OCI-M2 (cell line): ENCODE data around the gene JMJD4.

Experiments
- DNase-seq: peaks from one replicate; lab custom pipeline; 2025; ENCODE audit not compliant: unreplicated experiment; lab: John Stamatoyannopoulos, UW

JMJD4 gene, protein sequence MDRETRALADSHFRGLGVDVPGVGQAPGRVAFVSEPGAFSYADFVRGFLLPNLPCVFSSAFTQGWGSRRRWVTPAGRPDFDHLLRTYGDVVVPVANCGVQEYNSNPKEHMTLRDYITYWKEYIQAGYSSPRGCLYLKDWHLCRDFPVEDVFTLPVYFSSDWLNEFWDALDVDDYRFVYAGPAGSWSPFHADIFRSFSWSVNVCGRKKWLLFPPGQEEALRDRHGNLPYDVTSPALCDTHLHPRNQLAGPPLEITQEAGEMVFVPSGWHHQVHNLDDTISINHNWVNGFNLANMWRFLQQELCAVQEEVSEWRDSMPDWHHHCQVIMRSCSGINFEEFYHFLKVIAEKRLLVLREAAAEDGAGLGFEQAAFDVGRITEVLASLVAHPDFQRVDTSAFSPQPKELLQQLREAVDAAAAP

DNA sequence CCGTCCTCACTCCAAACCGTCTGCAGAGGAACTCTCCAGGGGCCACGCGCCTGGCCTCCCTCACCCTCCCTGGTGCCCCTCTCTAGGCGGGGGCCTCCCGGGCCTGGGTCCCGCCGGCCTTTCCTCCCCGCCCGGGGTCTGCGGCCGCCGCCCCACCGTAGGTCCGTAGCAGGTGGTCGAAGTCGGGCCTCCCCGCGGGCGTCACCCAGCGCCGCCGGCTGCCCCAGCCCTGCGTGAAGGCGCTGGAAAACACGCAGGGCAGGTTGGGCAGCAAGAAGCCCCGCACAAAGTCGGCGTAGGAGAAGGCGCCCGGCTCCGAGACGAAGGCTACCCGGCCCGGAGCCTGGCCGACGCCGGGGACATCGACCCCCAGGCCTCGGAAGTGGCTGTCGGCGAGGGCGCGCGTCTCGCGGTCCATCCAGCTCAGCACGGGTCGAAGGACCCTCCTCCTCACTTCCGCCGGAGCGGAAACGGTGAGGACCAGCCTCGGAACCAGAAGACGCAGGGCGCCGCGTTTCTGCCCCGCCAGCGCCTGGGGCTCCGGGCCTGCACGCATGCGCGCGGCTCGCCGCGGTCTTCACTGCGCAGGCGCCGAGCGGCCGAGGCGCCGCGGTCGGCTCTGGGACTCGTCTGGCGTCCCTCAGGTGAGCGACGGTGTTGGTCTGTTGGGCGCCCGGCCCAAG, at the start of gene JMJD4, which contains the start of gene SNAP47:
Gene JMJD4, minus strand, starts transcription at position 447 of the 683 bp plus-strand sequence. Its CDS starts 29 bp downstream, at position 418.
Gene SNAP47, plus strand, starts transcription at position 580 of the 683 bp plus-strand sequence. CDS start 12,302 bp downstream, outside the sequence.
- no peak for DNase-seq

DNA sequence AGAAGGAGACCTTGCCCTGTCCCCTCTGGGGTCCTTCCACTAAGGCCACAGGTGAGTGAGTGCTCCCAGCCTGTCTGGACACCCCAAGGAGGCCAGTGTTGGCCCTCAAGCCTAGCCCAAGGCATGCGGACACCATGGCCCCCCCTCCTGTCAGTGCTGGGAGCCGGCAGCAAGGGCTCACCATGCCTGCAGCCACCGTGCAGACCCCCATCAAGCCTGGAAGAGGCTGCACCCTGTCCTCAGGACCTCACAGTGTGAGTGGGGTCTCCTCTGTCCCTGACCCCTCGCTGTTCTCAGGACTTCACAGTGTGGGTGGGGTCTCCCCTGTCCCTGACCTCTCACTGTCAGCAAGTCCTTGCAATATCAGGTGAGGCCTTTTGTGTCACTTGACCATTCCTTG, 47.1 kb upstream of the JMJD4 start:
- DNase-seq: no peak

DNA sequence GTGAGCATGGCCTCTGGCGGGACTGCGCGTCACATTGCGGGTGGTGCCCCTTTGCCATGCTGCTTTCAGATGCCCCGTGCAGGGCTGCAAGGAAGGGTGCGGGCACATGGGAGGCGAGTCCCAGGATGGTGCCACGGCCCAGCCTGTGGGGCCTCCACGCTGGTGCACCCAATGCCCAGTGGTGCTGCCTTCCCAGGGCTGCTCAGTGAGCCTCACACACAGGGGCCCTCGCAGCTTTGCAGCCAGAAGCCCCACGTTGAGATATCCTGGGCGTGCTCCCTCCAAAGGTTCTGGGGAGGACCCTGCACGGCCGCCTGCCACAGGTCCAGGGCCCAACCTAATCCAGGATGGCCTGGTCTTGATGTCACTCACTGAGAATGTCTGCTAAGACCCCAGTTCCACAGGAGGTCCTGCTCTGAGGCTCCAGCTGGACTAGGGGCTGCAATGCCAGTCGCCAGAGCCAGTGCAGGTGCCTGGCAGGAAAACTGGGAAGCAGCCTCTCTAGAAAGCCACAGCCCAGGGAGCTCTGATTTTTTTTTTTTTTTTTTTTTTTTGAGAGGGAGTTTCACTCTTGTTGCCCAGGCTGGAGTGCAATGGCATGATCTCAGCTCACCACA, 46.3 kb upstream of the JMJD4 start:
- DNase-seq: no peak

DNA sequence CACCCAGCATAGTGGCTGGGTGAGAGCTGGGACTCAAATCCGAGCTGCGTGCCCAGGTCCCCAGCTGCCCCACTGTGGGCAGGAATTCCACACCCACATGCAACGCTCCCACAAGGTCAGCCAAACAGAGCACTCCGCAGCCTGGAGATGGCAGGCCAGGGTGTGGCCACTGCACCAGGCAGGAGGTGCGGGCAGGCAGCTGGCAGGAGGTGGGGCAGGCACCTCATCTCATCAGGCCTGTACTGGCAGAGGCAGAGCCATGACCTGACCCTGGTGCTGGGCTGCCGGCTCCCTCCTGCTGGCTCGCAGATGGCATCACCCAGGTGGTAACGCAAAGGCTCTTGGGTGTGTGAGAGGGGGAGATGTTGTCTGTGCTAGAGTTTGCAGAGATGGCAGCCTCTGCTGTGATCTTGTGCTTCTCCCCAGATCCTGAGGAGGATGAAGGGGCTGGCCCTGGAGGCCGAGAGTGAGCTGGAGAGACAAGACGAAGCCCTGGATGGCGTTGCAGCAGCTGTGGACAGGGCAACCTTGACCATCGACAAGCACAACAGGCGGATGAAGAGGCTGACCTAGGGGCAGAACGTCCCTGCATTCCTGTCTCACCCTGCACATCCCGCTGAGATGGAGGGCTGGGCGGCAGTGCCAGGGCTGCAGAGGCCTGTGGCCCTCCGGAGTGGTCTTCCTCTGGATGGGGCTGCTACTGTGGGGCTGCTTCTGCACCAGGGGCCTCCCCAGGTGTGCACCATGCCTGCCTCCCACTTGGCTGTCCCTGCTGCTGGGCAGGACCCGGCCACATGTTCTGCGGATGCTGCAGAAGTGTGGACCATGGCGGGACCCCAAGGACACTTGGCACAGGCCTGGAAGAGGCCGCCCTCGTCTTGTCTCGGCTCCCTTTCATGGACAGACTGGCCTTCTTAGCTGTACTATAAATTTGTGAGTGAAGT, 45.3 kb upstream of the JMJD4 start:
- no peak for DNase-seq

DNA sequence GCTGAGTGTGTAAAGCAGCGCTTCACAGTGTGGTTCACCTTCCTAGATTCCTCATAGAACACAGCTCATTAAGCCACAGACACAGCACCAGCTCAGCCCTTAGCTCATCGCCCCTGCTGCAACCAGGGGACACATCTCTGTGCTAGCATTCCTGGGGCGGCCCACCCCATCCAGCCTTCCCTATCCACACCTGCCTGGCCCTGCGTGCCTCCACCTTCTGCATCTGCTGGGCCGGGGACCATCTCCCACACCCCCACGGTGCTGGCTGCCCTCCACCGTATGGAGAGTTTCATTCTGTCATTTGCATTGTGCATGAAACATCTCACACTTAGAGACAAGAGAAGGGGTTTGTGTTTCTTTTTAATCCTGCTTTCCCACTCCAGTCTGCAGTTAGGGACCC, 44.6 kb upstream of the JMJD4 start:
- no peak for DNase-seq

DNA sequence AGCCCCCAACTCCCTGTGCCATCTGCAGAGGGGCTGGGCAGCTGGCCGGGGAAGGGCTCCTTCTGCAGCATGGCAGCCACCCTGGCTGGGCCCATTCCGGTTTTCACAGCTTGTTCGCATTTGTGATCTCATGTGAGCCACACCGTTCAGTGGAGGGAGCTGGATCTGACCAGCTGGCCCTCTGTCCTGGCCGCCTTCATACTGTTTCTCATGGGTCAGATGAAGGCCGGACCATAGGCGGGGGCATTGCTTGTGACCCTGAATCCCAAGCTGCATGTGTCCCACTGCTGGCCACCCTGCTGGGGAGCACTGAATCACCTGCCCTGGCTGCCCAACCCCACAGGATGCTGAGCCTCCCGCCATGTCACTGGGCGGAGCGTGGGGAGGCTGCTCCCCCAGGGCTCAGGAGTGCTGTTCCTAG, 43.9 kb upstream of the JMJD4 start:
- no peak for DNase-seq

DNA sequence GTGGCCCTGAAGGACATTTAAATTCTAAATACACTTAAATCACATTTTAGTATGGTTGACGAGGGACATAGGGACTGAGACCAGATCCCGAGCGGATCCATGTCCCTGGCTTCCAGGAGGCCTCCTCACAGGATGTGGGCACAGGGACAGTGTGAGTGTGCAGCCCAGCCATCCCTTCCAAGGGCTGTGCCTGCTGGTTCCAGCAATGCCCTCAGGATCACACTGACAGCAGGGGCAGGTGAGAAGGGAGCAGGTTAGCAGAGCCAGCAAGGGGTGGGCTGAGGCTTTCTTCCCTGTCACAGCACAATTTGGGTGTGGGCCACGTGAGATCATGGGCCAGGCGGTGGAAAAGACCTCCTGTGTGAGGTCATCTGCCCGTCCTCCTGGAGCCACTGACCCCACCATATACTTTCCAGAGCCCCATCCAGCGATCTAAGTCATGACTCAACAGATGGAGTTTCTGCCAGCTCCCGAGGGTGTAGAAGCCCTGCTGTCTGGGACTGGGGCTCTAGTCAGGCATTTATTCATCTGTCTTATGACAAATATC, 43.4 kb upstream of the JMJD4 start:
- no peak for DNase-seq

DNA sequence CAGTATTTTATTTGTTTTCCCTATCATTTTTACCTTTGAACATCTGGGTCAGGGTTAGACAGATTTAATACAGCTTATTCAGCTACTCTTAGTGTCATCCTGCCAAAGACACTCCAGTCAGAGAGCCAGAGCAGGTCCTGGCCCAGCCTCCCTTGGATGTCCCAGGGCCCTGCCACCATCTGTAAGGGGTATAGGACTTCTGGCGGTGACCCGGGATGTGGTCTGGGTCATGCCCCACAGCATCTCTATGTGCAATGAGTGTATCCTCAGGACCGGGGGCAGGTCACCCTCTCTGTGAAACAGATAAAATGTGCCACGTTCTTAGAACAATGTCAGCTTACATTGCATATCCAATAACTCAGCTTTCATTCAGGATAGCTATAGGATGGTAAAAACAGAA, 42.5 kb upstream of the JMJD4 start:
- DNase-seq: no peak

DNA sequence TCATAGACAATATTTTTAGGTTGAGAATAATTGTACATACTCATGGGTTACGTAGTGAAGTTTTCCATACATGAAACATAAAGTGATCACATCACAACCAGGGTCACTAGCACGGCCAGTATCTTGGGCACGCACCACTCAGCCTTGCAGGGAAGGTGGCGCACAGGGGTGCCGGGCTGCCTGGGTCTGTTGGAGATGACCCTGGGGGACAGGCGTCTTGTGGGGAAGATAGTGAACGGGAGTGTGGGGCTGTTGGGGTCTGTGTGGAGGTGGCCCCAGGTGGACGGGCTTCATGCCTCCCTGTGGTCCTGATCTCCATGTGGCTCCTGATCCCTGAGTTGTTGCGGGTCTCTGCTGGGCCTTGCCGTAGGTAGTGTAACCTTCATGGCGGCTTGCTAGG, 42.1 kb upstream of the JMJD4 start:
- no peak for DNase-seq

DNA sequence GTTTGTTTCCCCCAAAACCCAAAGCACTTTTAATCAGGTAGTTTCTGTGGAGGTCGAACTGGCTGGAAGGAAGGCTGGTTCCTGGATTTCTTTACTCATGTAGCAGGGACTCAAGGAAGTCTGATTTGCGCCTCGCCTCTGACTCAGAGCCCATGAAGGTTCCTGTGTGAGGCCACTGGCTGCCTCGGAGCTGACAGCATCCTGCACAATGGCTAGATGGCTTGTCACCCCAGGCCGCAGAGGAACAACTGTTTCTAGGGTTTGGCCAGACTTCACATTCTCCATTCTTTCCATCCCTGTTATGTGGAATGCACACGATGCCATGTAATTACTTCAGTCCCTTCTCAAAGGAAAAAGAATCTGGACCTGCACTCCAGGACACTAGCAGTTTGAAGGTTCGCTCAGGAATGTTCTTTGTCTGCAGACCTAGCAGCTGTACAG, 41.2 kb upstream of the JMJD4 start:
- no peak for DNase-seq

DNA sequence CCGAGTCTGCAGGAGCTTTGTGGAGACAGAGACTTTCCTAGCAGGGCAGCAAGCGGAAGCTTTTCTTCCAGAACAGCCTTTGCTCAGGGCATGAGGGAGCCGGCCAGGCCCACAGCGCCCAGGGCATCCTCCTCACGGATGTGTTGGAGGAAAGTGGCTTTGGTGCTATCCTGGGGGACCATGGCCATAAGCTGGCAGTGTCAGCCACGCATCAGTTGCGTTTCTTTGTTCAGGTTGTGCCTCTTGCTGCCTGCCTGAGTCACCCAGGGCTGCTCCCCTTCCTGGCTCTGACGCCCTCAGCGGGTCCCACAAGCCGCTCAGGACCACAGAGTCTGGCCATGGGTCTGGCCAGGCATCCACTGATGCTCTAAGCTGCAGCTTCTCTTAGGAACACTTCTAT, 40.7 kb upstream of the JMJD4 start:
- DNase-seq: no peak

DNA sequence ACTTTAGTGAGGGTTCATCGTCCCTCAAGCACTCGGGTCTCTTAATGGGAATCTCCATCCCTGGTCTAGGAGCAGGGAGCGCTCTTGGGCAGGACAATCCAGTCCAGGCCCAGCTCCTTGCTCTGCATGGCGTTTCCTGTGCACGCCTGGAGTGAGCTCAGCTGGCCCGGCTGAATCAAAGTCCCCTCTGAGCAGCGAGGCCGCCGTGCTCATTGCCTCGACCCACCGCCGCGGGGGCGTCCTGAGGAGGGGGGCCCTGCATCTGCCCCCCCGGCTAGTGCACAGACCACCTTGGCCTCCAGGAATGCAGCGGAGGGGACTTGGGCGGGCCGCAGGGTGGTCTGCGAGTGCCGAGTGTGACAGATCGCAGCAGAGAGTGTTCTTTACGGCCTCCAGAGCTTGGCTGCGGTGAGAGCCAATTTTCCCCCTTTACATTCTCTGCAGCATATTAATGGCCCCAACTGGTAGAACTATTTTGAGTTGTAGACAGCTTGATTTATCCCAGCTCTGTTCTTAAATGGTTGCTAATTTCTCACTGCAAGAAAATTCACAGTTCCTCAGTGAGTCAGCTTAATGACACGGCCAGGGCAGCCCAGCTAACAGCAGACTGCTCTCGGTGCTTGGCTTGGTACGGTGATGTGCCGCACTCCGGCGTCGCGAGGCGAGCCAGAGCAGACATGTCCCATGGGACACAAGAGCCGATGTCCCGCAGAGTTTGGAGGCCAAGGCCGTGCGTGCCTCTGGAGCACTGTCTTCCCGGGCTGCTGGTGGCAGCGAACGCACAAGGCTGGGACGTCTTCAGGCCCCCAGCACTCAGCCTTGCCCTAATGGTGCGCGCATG, 39.9 kb upstream of the JMJD4 start:
- DNase-seq: no peak

DNA sequence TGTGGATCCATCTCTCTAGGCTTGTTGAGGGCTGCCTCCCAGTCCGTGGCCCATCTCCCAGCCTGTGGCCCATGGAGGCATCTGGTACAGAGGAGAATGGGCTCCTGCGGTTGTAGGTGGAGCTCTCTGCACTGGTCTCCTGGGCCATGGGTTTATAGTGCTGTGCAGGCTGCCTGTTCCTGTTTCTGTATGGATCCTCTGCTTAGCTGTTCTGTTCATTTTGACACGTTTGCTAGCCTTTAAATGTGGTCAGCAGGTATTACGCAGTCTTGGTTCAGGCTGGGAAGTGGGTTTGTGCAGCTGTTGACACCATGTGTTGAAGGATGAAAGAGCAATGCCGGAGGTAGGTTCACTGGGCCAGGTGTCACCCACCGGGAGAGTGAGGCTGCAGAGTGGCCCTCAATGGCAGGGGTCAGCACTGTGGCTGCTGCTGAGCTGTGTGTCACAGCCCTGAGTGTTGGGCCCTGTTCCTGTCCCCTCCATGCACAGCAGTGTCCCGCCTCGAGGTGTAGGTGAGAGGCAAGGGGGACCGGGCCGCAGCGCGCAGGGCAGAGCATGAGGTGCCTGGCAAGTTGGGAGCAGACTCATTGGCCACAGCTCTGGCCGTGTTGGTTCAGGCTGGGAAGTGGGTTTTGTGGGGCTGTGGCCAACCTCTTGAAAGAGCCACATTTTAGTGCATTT, 39.1 kb upstream of the JMJD4 start:
- DNase-seq: no peak

DNA sequence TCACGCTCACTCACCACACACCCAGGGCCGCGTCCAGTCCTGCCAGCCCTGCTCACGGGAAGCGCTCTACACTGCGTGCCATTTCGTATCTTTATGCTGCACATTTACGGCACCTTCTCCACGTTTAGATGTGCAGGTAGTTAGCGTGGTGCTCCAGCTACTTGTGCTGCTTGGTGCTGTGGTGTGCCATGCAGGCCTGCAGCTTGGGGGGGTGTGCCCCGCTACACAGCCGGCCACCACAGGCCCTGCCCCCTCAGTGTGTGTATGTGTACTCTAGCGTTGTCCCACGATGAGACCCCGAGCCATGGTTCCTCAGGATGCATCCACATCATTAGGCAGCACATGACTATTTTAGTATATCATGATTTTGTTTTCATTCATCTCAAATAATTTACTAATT, 38.5 kb upstream of the JMJD4 start:
- no peak for DNase-seq

DNA sequence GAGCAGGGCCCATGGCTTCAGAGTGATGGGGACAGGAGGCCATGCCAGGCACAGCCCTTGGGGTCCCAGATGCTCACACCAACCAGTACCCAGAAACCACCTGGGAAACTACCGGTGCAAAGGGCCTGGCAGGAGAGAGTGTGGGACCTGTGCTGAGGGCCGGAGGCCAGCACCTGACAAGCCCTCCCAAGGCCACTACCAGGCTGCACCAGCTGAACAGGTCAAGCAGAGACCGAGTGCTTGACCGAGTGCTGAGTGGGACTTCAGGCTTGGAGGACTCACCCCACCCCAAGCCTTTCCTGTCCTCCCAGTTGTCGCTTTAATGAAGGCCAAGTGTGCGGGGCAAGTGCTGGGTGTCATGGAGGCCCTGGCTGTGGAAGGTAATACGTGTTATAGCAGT, 36.7 kb upstream of the JMJD4 start:
- no peak for DNase-seq

DNA sequence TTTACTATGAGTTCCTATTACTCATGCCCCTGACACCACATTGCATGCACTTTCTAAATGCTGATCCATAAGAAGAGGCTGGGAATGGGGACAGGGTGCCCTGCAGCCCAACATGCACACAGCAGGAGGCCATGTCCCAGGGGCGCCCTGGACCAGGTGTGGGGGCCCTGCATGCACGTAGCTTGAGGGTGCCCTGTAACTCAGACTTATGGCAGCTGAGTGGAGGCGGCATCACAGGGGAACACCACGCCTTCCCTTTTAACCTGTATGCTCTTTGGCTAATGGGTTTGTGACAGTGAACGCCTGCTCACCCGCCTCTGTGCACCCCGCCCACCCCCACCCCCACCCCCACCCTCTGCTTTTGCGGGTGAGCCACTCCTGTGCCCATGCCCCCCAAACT, 36.2 kb upstream of the JMJD4 start:
- DNase-seq: no peak

DNA sequence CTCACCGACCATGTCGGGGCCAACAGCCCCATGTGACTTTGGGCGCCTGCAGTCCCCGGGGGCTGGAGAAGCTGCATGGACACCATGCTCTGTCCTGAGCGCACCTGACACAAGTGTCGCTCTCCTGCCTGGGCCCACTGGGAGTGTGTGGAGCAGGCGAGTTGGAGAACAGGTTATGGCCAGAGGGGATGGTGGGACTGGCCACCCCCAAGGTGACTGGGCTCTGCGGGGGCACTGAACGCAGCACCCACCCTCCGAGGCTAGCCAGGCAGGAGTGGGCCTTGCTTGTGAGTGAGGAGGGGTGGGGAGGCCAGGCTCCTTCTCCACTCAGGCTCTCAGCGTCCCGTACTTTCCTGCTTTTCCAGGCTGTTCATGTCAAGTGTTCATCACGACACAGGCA, 35.7 kb upstream of the JMJD4 start:
- DNase-seq: no peak

DNA sequence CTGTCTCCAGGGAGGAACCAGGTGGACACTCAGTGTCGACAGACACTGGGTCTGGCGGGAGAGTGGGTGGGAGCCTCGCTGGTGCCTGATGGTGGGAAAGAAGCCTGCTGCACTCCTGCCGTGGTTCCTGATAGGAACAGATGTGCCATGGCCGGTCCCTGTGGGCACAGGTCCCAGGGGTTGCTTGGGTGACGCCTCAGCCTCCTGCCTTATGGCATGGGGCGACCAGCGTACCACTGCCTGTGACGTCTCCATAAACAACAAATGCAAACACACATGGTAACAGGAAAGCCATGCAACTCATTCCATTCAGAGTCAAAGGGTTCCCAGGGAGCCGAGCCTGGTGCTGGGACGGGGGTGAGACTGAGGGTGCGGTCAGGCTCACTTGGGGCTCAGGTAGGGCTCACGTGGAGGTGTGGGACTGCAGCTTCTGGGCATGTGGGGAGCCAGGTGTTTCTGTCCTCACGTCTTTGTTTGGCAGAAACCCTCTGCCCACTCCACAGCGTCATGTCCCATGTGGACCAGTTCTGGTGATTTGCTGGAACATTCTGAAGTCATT, 34.9 kb upstream of the JMJD4 start:
- no peak for DNase-seq
